GM21576 (cell line): ENCODE results near the gene CBLB.

Source experiments
- ATAC-seq: cut with Tn5 transposase; IDR thresholded peaks from one replicate; pipeline ENCODE4 v1.9.1; 2021; ENCODE audit warnings: mild to moderate bottlenecking, moderate library complexity; ENCODE audit not compliant: unreplicated experiment

Gene CBLB

GRCh38 chr3:105847865-105848264 is 20.9 kb downstream of the CBLB start:
- no peak for ATAC-seq

- ATAC-seq = no peak
These were observed 21.4 kb downstream of the CBLB start for GRCh38 chr3:105847452-105847851.

- ATAC-seq = no peak
These were observed 22.0 kb downstream of the CBLB start for GRCh38 chr3:105846809-105847208.

GRCh38 chr3:105845488-105845887 is 23.3 kb downstream of the CBLB start:
- ATAC-seq = no peak

DNA sequence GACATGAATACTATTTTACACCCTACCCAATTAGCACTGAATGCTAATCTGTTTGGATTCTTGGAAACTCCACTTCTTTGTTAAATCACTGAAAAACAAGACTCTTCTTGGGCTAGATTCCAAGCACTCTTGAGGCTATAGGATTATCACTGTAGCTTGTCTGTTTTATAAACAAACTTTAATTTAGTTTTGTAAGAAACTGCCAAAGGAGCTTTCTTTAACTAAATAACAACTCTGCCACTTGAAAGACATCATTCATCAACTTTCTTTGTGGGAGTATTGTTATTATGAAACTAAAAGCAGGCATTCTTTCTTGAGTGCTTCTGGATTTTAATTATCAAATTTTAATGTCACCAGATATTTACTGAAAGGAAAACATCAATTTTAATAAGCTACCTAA is 24.1 kb downstream of the CBLB start:
- ATAC-seq = no peak

GRCh38 chr3:105843994-105844393 is 24.8 kb downstream of the CBLB start:
- ATAC-seq = no peak

GRCh38 chr3:105842943-105843342 is 25.9 kb downstream of the CBLB start:
- ATAC-seq = no peak

DNA sequence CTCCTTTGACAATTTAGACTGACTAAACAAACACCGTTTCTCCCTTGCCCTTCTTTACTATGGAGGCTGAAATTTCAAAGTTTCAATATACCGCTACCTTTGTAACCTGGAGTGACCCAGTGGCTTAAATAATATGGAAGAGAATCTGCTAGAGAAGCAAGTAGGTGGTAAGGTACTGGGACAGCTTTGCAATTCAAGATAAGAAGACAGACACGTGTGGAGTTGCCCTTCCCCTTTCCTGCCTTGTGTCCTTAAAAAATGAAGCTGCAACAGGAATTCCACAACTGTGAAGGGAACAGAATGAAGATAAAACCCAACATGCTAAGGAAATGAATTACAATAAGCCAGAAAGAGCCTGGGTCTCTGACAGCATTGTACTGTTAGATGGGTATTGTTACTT is 26.4 kb downstream of the CBLB start:
- ATAC-seq = no peak

DNA sequence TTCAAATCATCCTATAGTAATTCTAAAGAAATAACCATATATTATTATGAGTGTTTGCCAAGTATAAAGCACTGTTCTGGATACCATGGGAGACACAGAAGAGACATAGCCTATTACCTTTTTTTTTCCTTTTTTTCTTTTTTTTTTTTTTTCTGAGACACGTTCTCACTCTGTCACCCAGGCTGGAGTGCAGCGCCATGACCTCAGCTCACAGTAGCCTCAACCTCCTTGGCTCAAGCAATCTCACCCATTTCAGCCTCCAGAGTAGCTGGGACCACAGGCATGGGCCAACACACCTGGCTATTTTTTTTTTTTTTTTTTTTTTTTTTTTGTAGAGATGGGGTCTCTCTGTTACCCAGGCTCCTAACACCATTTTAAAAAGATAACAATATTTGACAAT is 30.9 kb downstream of the CBLB start:
- no peak for ATAC-seq

GRCh38 chr3:105837143-105837740 is 31.6 kb downstream of the CBLB start:
- ATAC-seq = peak; percentile 97

DNA sequence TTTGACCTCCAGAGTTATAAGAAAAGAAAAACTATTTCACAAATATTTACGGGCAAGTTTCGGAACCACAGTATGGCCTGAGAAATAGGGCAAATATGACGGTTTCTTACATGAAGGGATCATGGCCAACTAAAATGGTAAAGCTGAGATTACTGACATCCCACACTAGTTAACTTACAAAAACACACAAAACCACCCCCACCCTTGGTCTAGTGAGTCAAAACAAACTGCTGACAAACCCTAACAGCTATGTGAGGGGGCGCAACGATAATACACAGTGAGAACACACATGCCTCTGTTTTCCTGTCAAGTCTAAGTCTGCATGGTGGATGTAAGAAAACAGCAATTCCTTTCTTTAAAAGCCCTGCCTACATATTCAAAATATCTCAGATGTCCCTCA is 32.3 kb downstream of the CBLB start:
- peak; percentile 48 for ATAC-seq

GRCh38 chr3:105835606-105836005 is 33.2 kb downstream of the CBLB start:
- ATAC-seq = no peak

- ATAC-seq = no peak
These were observed 34.0 kb downstream of the CBLB start for GRCh38 chr3:105834768-105835167.

DNA sequence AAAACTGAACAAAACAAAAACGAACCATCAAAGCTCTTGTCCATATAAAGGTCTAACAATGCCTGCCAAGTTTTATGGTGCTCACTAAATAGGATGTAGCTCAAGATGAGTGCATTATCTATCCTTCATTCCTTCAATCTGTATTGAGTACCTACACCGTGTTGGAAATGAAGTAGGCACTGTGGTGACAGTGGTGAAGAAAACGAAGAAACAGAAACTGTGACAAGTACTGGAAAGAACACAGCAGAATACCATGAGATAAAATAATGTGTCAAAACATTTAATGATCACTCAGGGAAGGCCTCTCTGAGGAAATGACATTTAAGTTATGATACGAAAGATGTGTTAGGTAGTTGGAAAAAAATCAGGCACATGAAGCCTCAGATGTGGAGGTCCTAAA is 36.2 kb downstream of the CBLB start:
- no peak for ATAC-seq

DNA sequence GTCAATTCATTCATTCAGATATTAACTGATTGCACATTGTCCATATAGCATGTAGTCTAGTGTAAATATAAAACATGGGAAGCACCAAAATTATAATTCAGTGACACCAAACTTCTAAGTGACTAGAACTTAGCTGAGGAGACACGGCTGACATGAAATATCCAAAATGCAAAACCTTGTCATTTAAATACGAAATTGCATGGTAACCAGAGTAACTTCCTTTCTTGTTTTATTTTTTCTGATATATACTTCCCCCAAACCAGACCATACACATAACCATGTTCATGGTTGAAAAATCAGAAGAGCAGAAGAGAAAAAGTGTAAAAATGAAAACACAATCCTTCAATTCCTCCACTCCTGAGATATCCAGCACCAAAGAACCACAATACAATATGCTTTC is 38.0 kb downstream of the CBLB start:
- ATAC-seq = no peak

- ATAC-seq = no peak
These were observed 38.8 kb downstream of the CBLB start for GRCh38 chr3:105829871-105830622.

GRCh38 chr3:105829229-105829628 is 39.6 kb downstream of the CBLB start:
- no peak for ATAC-seq

GRCh38 chr3:105828703-105829102 is 40.1 kb downstream of the CBLB start:
- ATAC-seq = peak; percentile 50

DNA sequence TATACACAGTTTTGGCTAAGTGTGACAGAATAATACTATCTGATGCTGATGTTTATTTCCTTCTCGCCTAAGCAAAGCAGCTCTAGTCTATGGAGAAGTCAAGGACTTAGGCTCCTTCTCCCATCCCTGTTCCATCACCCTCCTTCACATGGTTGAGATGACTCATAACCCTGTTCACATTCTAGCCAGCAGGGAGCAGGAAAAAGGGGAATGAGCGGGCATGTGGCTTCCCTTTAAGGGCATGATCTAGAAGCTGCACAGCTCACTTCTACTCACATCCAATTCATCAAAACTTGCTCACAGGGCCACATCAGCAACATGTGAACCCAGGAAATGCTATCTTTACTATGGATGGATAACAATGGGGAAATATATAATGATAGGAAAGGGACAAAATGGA is 40.9 kb downstream of the CBLB start:
- no peak for ATAC-seq

- peak; percentile 35 for ATAC-seq
These were observed 41.8 kb downstream of the CBLB start for GRCh38 chr3:105826778-105827634.

GRCh38 chr3:105824129-105824528 is 44.7 kb downstream of the CBLB start:
- ATAC-seq = no peak
